K562 (cell line): ENCODE results near the gene NUDT21. TPM values are rescaled to one million over a fixed set of nuclear protein-coding genes. Genes with fewer than 3 reads are reported as not detected.

Source experiments
- ATAC-seq: fragments of 200-7000 bp; cut with Tn5 transposase; 3 replicates; pipeline ENCODE4 v1.9.1; 2020; ENCODE audit warnings: moderate library complexity
- BruUV-seq: library from RNA; stranded (reverse); fragments of 400-500 nt; replicated peaks from 2 replicates; lab custom pipeline; 2021; lab: Mats Ljungman, UMichigan
- CTCF ChIA-PET: fragments of 300-600 bp; formaldehyde crosslinking; extraction: SDS; loops from one replicate; lab custom pipeline; 2021; ENCODE audit warnings: low intra/inter-chr PET ratio; lab: Yijun Ruan, JAX
- POLR2A ChIA-PET: fragments of 300-600, 350-650 bp; sonication (Branson Sonifier 250); formaldehyde crosslinking; extraction: SDS; loops from one replicate; lab custom pipeline; 2021; ENCODE audit warnings: antibody characterized with exemption, inconsistent platforms; lab: Yijun Ruan, JAX
- DNase-seq, 4 experiments: peaks; one replicate each; pipeline versions ENCODE4 v3.0.0 to v3.0.0-alpha.2; 2011 to 2018; ENCODE audit warnings: low spot score in 3 of 4, mixed read lengths in 3 of 4; ENCODE audit errors: extremely low read depth in 1 of 4
- FAIRE-seq: peaks from 2 replicates; lab custom pipeline; 2011; peaks lifted over from hg19 to GRCh38; lab: Jason Lieb, UNC
- H2AFZ ChIP-seq: 2 replicates; pipeline ENCODE4 v1.6.0; 2011; ENCODE audit warnings: low read depth, low read length, control low read depth, inconsistent platforms
- H3K27ac ChIP-seq: fragments of 200-600 bp; 3 replicates; pipeline ENCODE4 v1.8.0; 2011; ENCODE audit warnings: low read depth, mild to moderate bottlenecking, control low read depth, inconsistent platforms, low read length, moderate library complexity, mixed read lengths; ENCODE audit errors: extremely low read depth
- H3K27me3 ChIP-seq, 2 experiments: fragments of 300-600 bp in 1 of 2; 2 replicates in 1 of 2; 3 replicates in 1 of 2; pipeline versions ENCODE4 v1.6.0 to v1.8.0; 2011; ENCODE audit warnings: inconsistent platforms in 2 of 2, low read length in 2 of 2, mild to moderate bottlenecking in 1 of 2, mixed read lengths in 1 of 2, moderate library complexity in 1 of 2; ENCODE audit not compliant: control insufficient read depth in 2 of 2, insufficient read depth in 2 of 2
- H3K36me3 ChIP-seq: fragments of 300-600 bp; 3 replicates; pipeline ENCODE4 v1.8.0; 2011; ENCODE audit warnings: mild to moderate bottlenecking, low read length, inconsistent platforms; ENCODE audit not compliant: control insufficient read depth, insufficient read depth
- H3K4me1 ChIP-seq, 2 experiments: fragments of 200-600 bp in 1 of 2; replicated peaks in 1 of 2; 2 replicates in 1 of 2; 3 replicates in 1 of 2; pipeline versions ENCODE4 v1.5.1 to v1.8.0; 2011; ENCODE audit warnings: inconsistent platforms in 2 of 2, low read length in 2 of 2, mild to moderate bottlenecking in 1 of 2, mixed read lengths in 1 of 2, moderate library complexity in 1 of 2; ENCODE audit not compliant: control insufficient read depth in 2 of 2, insufficient read depth in 2 of 2
- H3K4me2 ChIP-seq: 2 replicates; pipeline ENCODE4 v1.6.1; 2011; ENCODE audit warnings: low read length, control low read depth, inconsistent platforms, mixed read lengths; ENCODE audit not compliant: insufficient read depth
- H3K4me3 ChIP-seq: fragments of 200-600 bp; sonication (generic), shearing (Covaris generic); 2 replicates; pipeline ENCODE4 v1.5.1; 2016; ENCODE audit warnings: control low read depth, inconsistent platforms
- H3K79me2 ChIP-seq: fragments of 200-600 bp; 3 replicates; pipeline ENCODE4 v1.8.0; 2011; ENCODE audit warnings: low read length, inconsistent platforms; ENCODE audit not compliant: control insufficient read depth, insufficient read depth
- H3K9ac ChIP-seq, 2 experiments: 2 replicates each; pipeline versions ENCODE4 v1.6.0 to v1.6.1; 2011; ENCODE audit warnings: low read depth in 2 of 2, low read length in 2 of 2, control low read depth in 1 of 2, inconsistent platforms in 1 of 2, mild to moderate bottlenecking in 1 of 2, mixed read lengths in 1 of 2; ENCODE audit not compliant: insufficient read depth in 1 of 2
- H3K9me1 ChIP-seq: one replicate; pipeline ENCODE4 v1.6.0; 2011; ENCODE audit warnings: inconsistent platforms, mild to moderate bottlenecking, low read length, moderate library complexity; ENCODE audit not compliant: control insufficient read depth, insufficient read depth
- H3K9me3 ChIP-seq: replicated peaks from 2 replicates; pipeline ENCODE4 v1.5.1; 2011; ENCODE audit warnings: low read depth, low read length, inconsistent platforms; ENCODE audit not compliant: control insufficient read depth, insufficient read depth
- H4K20me1 ChIP-seq: replicated peaks from 2 replicates; pipeline ENCODE4 v1.6.1; 2011; ENCODE audit warnings: low read length, inconsistent platforms, mixed read lengths; ENCODE audit not compliant: control insufficient read depth, insufficient read depth
- ATF1 ChIP-seq, 2 experiments: fragments of 450-650 bp in 1 of 2; IDR thresholded peaks; 2 replicates each; pipeline ENCODE4 v1.6.1; 2016; ENCODE audit warnings: missing compliant biosample characterization in 1 of 2, missing genetic modification characterization in 1 of 2
- CREB1 ChIP-seq, 2 experiments: sonication (generic) in 1 of 2; formaldehyde crosslinking in 1 of 2; IDR thresholded peaks; 2 replicates each; pipeline versions ENCODE4 v1.6.1 to v1.8.0; 2012 to 2022; ENCODE audit warnings: inconsistent platforms in 1 of 2, mild to moderate bottlenecking in 1 of 2, missing genetic modification reagents in 1 of 2, moderate library complexity in 1 of 2
- ELF4 ChIP-seq: fragments of 450-650 bp; formaldehyde crosslinking; IDR thresholded peaks from 2 replicates; pipeline ENCODE4 v1.4.0; 2022; ENCODE audit warnings: missing genetic modification characterization
- MGA ChIP-seq: fragments of 450-650 bp; IDR thresholded peaks from 2 replicates; pipeline ENCODE4 v1.6.1; 2016; ENCODE audit warnings: mild to moderate bottlenecking, moderate library complexity
- NCOA4 ChIP-seq: fragments of 450-650 bp; IDR thresholded peaks from 2 replicates; pipeline ENCODE4 v1.6.1; 2018; ENCODE audit warnings: mild to moderate bottlenecking; ENCODE audit not compliant: partially characterized antibody
- NR2C1 ChIP-seq, 2 experiments: fragments of 450-650 bp; IDR thresholded peaks; 2 replicates each; pipeline ENCODE4 v1.6.1; 2017; ENCODE audit warnings: mild to moderate bottlenecking in 2 of 2, antibody characterized with exemption in 1 of 2, inconsistent platforms in 1 of 2, missing compliant biosample characterization in 1 of 2, missing genetic modification characterization in 1 of 2
- WGBS: fragments of 100-300 bp; shearing (Covaris generic); methylation state at CpG from one replicate; pipeline ENCODE4 v1.1.6; 2016; ENCODE audit warnings: low coverage, mixed read lengths; ENCODE audit not compliant: insufficient coverage; ENCODE audit errors: missing lambda C conversion rate; 5-methylcytosine and 5-hydroxymethylcytosine counted together
- in situ Hi-C: fragments of 300-500 bp; cut with MboI; formaldehyde crosslinking; loops from 4 replicates; pipeline ENCODE4 v1.15.0; 2018; ENCODE audit warnings: inconsistent platforms, mixed read lengths
- intact Hi-C: fragments of 100-400 bp; cut with micrococcal nuclease; formaldehyde crosslinking; loops from 2 replicates; pipeline ENCODE4 v1.14.2; 2022
- polyA plus RNA-seq, 8 experiments: library from polyadenylated mRNA; depleted of rRNA in 4 of 8; stranded (reverse) in 5 of 8; unstranded in 3 of 8; fragments of >200 nt; fragmentation: Nextera tagmentation in 2 of 8; fragmentation: Illumina TruSeq in 1 of 8; extraction: Ambion mirVana in 2 of 8; extraction: Trizol in 1 of 8; gene quantifications; 2 replicates each; pipeline versions ENCODE4 v1.2.1 to v1.2.3, GENCODE V29; 2011 to 2014; ENCODE audit warnings: inconsistent platforms in 1 of 8, missing spikeins in 1 of 8
- total RNA-seq, 7 experiments: library from RNA; depleted of rRNA in 6 of 7; stranded (reverse); fragments of >200 nt in 6 of 7; fragmentation: Illumina TruSeq in 2 of 7; extraction: Trizol in 2 of 7; gene quantifications; 2 replicates each; pipeline versions ENCODE4 v1.2.1 to v1.2.3, GENCODE V29; 2011 to 2021; ENCODE audit warnings: low replicate concordance in 1 of 7

The NUDT21 gene
- total and polyA plus RNA-seq, 9 of the 15 experiments (the other 6 are each of a cell fraction or from before 2014, with no cell fraction given): 62.4 to 218 (median 121) TPM

GRCh38 chr16:56421976-56422669 lies 29.0 kb downstream of the NUDT21 start:
- ChIA-PET CTCF (no interaction called here), POLR2A (interaction anchor here (1.7 kb wide), 1 partner anchor 16 kb away, joined by 5 read pairs; no protein-coding TSS in a partner anchor)
- Histone ChIP-seq H3K4me2 (peak overlapping the region; percentile 75), H3K4me1 (peaks cover 23 to 38% of the 10 kb centered on the region in 2 experiments), H3K9me3 (no peaks in the 10 kb centered on the region), H3K79me2 (peaks cover 77% of the 10 kb centered on the region), H4K20me1 (peaks cover 12% of the 10 kb centered on the region; the same call in 1 of the 2 replicates), H3K9ac (peak overlapping the region in 1 of 2 experiments; percentile 70; a peak in 3 of 4 replicates), H3K9me1 (no peaks in the 10 kb centered on the region), H3K27me3 (no peaks in the 10 kb centered on the region), H3K4me3 (peak overlapping the region; percentile 90), H3K27ac (peak overlapping the region; percentile 85), H2AFZ (no peak overlapping the region), H3K36me3 (peaks cover 7% of the 10 kb centered on the region; the same call in 1 of the 3 replicates)
- in situ Hi-C loops: no loop called here
- no TSS peak for BruUV-seq
- FAIRE-seq (peak; percentile 56), ATAC-seq (peak; percentile 11; the same call in 1 of the 3 replicates), DNase-seq (peak in 3 of 4 experiments; percentile 18 to 44 (median 31))
- 25% methylated on average over 5 of the region's 5 CpGs for WGBS
- intact Hi-C loops: no loop called here
- TF ChIP-seq ELF4 (CRISPR knock-in tag): no peak
- peak; percentile 45; the same call in 1 of the 2 replicates for TF ChIP-seq NR2C1 (IDR thresholded peaks at IDR 0.05)
- TF ChIP-seq NR2C1 (tag; IDR thresholded peaks at IDR 0.05): peak; percentile 60
- TF ChIP-seq CREB1 (IDR thresholded peaks at IDR 0.05): no peak
- TF ChIP-seq CREB1 (CRISPR knock-in tag; IDR thresholded peaks at IDR 0.05): no peak
- no peak for TF ChIP-seq ATF1 (CRISPR knock-in tag; IDR thresholded peaks at IDR 0.05)
- peak; percentile 31 for TF ChIP-seq ATF1 (tag; IDR thresholded peaks at IDR 0.05)
- TF ChIP-seq MGA: no peak
- TF ChIP-seq NCOA4: no peak
